Stimulated activated CD4-positive, alpha-beta T cell treated with anti-CD3 and anti-CD28 coated beads, Interleukin-12 subunit alpha, Interleukin-12 subunit beta, amount 100 ng/mL, for 24 hours (primary cell): ENCODE results near the gene GALR1.

ENCODE experiments used
- DNase-seq, 2 experiments: peaks; one replicate each; pipeline ENCODE4 v3.0.0-alpha.2; 2020; ENCODE audit warnings: low read depth in 2 of 2

The GALR1 gene

DNA sequence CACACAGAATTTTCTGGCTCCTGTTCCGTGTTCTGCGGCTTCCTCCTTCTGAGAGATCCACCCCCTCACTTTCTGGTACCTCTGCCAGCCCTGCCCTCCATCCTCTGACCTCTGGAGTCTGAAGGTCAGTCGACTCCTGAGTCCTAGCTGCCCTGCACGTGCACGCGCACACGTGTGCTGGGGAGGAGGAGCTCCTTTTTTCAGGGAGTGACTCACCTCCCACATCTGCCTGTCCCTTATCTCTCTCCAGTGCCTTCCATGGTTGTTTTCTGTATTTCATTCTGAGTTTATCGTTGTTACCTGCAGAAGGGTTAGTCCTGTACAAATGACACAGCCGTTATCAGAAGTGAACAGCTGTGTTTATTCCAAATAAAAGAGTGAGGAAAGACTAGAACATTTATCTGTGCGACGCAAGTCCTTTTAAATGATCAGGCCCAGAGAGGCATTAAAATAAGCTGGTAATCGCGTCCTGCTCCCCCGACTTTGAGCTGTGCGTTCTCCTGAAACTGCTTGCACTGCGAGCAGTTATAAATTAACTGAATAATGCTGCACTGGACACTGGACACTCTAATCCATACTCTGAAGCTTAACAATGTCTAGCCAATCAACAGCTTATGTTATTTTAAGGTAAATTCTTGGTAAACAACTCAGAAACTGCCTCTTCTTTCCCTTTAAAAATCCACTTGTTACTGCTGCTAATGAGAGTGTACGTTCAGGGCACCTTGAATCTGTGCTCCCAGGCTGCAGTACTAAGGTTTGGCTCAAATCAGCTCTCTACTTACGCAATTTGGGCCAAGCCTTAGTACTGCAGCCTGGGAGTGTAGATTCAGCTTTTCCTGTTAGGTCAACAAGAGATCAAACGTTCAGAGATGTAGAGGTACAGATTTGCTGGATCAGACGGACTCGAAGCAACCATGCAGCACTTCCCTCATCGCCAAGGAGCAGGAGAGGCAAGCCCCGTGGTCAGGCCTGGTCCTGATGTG is 72.5 kb downstream of the GALR1 start:
- DNase-seq, result no peak

DNA sequence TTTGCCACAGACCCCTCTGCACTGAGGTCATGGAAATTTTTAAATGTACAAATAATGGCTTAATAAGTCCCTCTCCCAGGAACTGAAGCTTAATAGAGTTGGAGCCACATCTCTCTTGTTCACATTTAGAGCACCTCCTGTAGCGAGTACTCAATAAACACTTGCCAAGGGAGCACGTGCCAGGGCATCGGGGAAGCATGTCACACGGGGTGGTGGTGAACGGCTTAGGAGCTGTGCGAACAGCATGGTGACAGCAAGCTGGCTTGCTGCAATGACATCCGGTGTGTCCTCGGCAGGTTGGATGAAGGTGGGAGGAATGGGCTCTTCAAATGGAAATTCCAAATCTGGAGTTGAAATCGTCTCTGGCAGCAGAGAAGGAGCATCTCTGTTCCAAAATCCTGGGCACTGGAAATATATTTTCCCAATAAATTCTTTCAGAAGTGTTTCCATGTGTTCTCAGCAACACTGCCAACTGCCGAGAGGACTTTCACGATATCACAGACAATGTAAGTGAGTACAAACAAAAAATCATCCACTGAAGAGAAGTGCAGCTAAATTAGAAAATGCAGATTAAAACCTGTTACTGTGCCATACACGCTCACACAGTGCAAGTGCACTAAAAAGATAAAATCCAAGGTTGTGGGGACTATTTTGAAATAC is 74.1 kb downstream of the GALR1 start:
- DNase-seq, result no peak
